Neutrophil (primary cell): ENCODE measurements around the gene SLC39A11.
"Not testable (repeated sequence)": the region's sequence is repeated elsewhere in the genome, so short reads cannot be mapped to it uniquely, and the experiment has no call there.

Experiments
- H3K27ac ChIP-seq: fragments of 200-600 bp; sonication (generic); 2 replicates; pipeline ENCODE4 v1.5.1; 2016; ENCODE audit warnings: mild to moderate bottlenecking, moderate library complexity
- H3K27me3 ChIP-seq: fragments of 200-600 bp; sonication (generic); 2 replicates; pipeline ENCODE4 v1.6.0; 2016; ENCODE audit warnings: mild to moderate bottlenecking
- H3K36me3 ChIP-seq: fragments of 200-600 bp; sonication (generic); 2 replicates; pipeline ENCODE4 v1.5.1; 2017
- H3K4me1 ChIP-seq, 2 experiments: fragments of 200-600 bp in 1 of 2; sonication (generic) in 1 of 2; 1 replicate in 1 of 2; 2 replicates in 1 of 2; pipeline versions ENCODE4 v1.5.1 to v1.6.1; 2013 to 2016; ENCODE audit warnings: low read depth in 1 of 2, low read length in 1 of 2, mild to moderate bottlenecking in 1 of 2, moderate library complexity in 1 of 2; ENCODE audit not compliant: control insufficient read depth in 1 of 2, insufficient read depth in 1 of 2
- H3K4me3 ChIP-seq, 2 experiments: fragments of 200-600 bp in 1 of 2; sonication (generic) in 1 of 2; 1 replicate in 1 of 2; 2 replicates in 1 of 2; pipeline ENCODE4 v1.5.1; 2013 to 2016; ENCODE audit warnings: low read depth in 1 of 2, low read length in 1 of 2, mild to moderate bottlenecking in 1 of 2, moderate library complexity in 1 of 2
- H3K9me3 ChIP-seq: fragments of 200-600 bp; sonication (generic); 2 replicates; pipeline ENCODE4 v1.5.1; 2016
- CTCF ChIP-seq: fragments of 200-600 bp; sonication (generic); IDR thresholded peaks from 2 replicates; pipeline ENCODE4 v1.5.1; 2016; ENCODE audit warnings: antibody characterized with exemption

SLC39A11 gene

DNA sequence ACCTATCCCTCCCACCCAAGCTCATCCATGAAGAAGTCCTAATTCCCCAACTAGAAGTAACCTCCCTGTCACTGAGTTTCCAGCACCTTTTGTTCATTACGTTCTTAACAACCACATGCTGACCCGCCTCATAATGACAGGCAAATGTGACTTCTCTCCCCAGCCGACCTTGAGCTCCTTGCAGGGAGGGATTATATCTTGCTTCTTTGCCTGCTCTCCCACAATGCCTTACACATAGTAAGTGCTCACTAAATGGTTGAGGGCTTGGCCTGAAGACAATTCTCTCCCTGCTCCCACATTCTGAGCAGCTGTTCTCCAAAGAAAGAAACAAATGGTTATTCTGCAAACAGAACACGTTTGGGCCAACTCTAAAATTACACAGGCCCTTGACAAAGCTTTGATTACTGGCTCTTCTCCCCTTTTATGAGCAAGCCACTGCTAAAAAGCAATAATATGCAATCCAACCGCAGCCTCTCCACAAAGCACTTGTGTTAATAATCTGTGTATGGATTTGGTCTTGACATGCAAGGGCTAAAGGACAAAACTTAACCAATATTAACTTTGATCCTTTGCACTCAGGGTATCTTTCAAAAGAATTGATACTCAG lies 23.2 kb downstream of the SLC39A11 start:
- Histone ChIP-seq H3K36me3 (no peaks in the 10 kb centered on the region), H3K27ac (peak overlapping the region; percentile 86), H3K4me1 (peaks cover 82 to 88% of the 10 kb centered on the region in 2 experiments), H3K9me3 (no peaks in the 10 kb centered on the region), H3K4me3 (no peak overlapping the region), H3K27me3 (no peaks in the 10 kb centered on the region)
- no peak for TF ChIP-seq CTCF

GRCh38 chr17:73068322-73069153 lies 23.9 kb downstream of the SLC39A11 start:
- Histone ChIP-seq H3K36me3 (no peaks in the 10 kb centered on the region), H3K4me3 (no peak overlapping the region), H3K4me1 (peaks cover 82 to 89% of the 10 kb centered on the region in 2 experiments), H3K27me3 (no peaks in the 10 kb centered on the region), H3K9me3 (no peaks in the 10 kb centered on the region), H3K27ac (peak overlapping the region; percentile 86)
- TF ChIP-seq CTCF, result no peak

GRCh38 chr17:73067699-73068098 lies 24.8 kb downstream of the SLC39A11 start:
- H3K9me3 ChIP-seq, H3K27me3 ChIP-seq, H3K4me3 ChIP-seq, H3K36me3 ChIP-seq: not testable (repeated sequence)
- H3K27ac ChIP-seq, result peak overlapping the region; percentile 86
- H3K4me1 ChIP-seq, result peaks cover 82 to 91% of the 10 kb centered on the region in 2 experiments

GRCh38 chr17:73067075-73067474 lies 25.4 kb downstream of the SLC39A11 start:
- Histone ChIP-seq H3K4me1 (peaks cover 82 to 91% of the 10 kb centered on the region in 2 experiments), H3K36me3 (no peaks in the 10 kb centered on the region), H3K27me3 (no peaks in the 10 kb centered on the region), H3K9me3 (no peaks in the 10 kb centered on the region), H3K27ac (peak overlapping the region; percentile 86), H3K4me3 (no peak overlapping the region)
- no peak for TF ChIP-seq CTCF

GRCh38 chr17:73066148-73066884 lies 26.2 kb downstream of the SLC39A11 start:
- no peaks in the 10 kb centered on the region for H3K9me3 ChIP-seq

More at GRCh38 chr17:73066148-73066884, 26.2 kb downstream of the SLC39A11 start:
- H3K27ac ChIP-seq, result peak overlapping the region; percentile 4
- no peaks in the 10 kb centered on the region for H3K36me3 ChIP-seq
- H3K4me3 ChIP-seq, result no peak overlapping the region
- TF ChIP-seq CTCF, result no peak
- no peaks in the 10 kb centered on the region for H3K27me3 ChIP-seq
- H3K4me1 ChIP-seq, result peaks cover 82 to 91% of the 10 kb centered on the region in 2 experiments
